Mesendoderm (in vitro differentiated cells): ENCODE measurements around the gene SLC22A4.

ENCODE experiments used
- DNase-seq: peaks from one replicate; pipeline ENCODE4 v3.0.0; 2013
- H2AK5ac ChIP-seq: 2 replicates; pipeline ENCODE4 v1.6.1; 2013; ENCODE audit warnings: low read length, inconsistent platforms
- H2BK120ac ChIP-seq: 2 replicates; pipeline ENCODE4 v1.6.1; 2013; ENCODE audit warnings: low read depth, mild to moderate bottlenecking, low read length, moderate library complexity, mixed read lengths
- H2BK15ac ChIP-seq: replicated peaks from 2 replicates; pipeline ENCODE4 v1.6.1; 2013; ENCODE audit warnings: low read depth, mild to moderate bottlenecking, moderate library complexity
- H2BK5ac ChIP-seq: 2 replicates; pipeline ENCODE4 v1.6.1; 2013; ENCODE audit warnings: low read length, inconsistent platforms
- H3K18ac ChIP-seq: 2 replicates; pipeline ENCODE4 v1.6.1; 2013; ENCODE audit warnings: mild to moderate bottlenecking, low read length, mixed read lengths
- H3K23ac ChIP-seq: one replicate; pipeline ENCODE4 v1.6.1; 2013; ENCODE audit warnings: low read length
- H3K27ac ChIP-seq: 2 replicates; pipeline ENCODE4 v1.5.1; 2013; ENCODE audit warnings: low read depth, mild to moderate bottlenecking, inconsistent platforms, low read length, moderate library complexity
- H3K27me3 ChIP-seq: 2 replicates; pipeline ENCODE4 v1.6.1; 2013; ENCODE audit warnings: low read length, control low read depth, mild to moderate bottlenecking, inconsistent platforms; ENCODE audit not compliant: insufficient read depth, poor library complexity
- H3K36me3 ChIP-seq: 2 replicates; pipeline ENCODE4 v1.6.1; 2013; ENCODE audit warnings: low read length, inconsistent platforms; ENCODE audit not compliant: control insufficient read depth, insufficient read depth
- H3K4ac ChIP-seq: one replicate; pipeline ENCODE4 v1.6.1; 2013; ENCODE audit warnings: low read depth, mild to moderate bottlenecking, low read length, moderate library complexity
- H3K4me1 ChIP-seq: 2 replicates; pipeline ENCODE4 v1.6.1; 2013; ENCODE audit warnings: low read depth, low read length, inconsistent platforms; ENCODE audit not compliant: control insufficient read depth
- H3K4me2 ChIP-seq: 2 replicates; pipeline ENCODE4 v1.6.1; 2013; ENCODE audit warnings: low read length
- H3K4me3 ChIP-seq: 2 replicates; pipeline ENCODE4 v1.5.1; 2013; ENCODE audit warnings: mild to moderate bottlenecking, low read length
- H3K56ac ChIP-seq: one replicate; pipeline ENCODE4 v1.6.1; 2013; ENCODE audit warnings: low read length
- H3K79me1 ChIP-seq: 2 replicates; pipeline ENCODE4 v1.6.1; 2013; ENCODE audit warnings: low read length, inconsistent platforms
- H3K79me2 ChIP-seq: 2 replicates; pipeline ENCODE4 v1.6.1; 2013; ENCODE audit warnings: mild to moderate bottlenecking, low read length; ENCODE audit not compliant: control insufficient read depth, insufficient read depth
- H3K9ac ChIP-seq: 2 replicates; pipeline ENCODE4 v1.6.1; 2013; ENCODE audit warnings: low read length, inconsistent platforms
- H4K5ac ChIP-seq: one replicate; pipeline ENCODE4 v1.6.1; 2013; ENCODE audit warnings: low read length
- H4K8ac ChIP-seq: one replicate; pipeline ENCODE4 v1.6.1; 2013; ENCODE audit warnings: low read depth, mild to moderate bottlenecking, control low read depth, low read length, moderate library complexity
- WGBS: extraction: QIAGEN DNeasy Blood & Tissue Kit; methylation state at CpG from one replicate; pipeline ENCODE4 v1.1.7; 2013; ENCODE audit warnings: low lambda C conversion rate, missing lambda C conversion rate; ENCODE audit not compliant: insufficient coverage; ENCODE audit errors: extremely low coverage; 5-methylcytosine and 5-hydroxymethylcytosine counted together

The SLC22A4 gene

GRCh38 chr5:132262882-132263547 lies 31.2 kb upstream of the SLC22A4 start:
- DNase-seq = no peak
- Histone ChIP-seq H3K9ac (no peak overlapping the region), H3K27me3 (no peaks in the 10 kb centered on the region), H2BK5ac (no peak overlapping the region), H3K23ac (no peak overlapping the region), H3K4ac (no peak overlapping the region), H3K79me2 (no peaks in the 10 kb centered on the region), H3K79me1 (no peaks in the 10 kb centered on the region), H3K4me3 (no peak overlapping the region), H4K8ac (no peak overlapping the region), H3K4me1 (no peaks in the 10 kb centered on the region), H2BK120ac (no peak overlapping the region), H3K56ac (no peak overlapping the region), H3K18ac (no peak overlapping the region), H3K36me3 (no peaks in the 10 kb centered on the region), H3K27ac (no peak overlapping the region), H4K5ac (no peak overlapping the region), H3K4me2 (no peak overlapping the region), H2AK5ac (no peak overlapping the region), H2BK15ac (no peak overlapping the region)
- no CpG with 5 or more reads among the region's 2 CpGs for WGBS

DNA sequence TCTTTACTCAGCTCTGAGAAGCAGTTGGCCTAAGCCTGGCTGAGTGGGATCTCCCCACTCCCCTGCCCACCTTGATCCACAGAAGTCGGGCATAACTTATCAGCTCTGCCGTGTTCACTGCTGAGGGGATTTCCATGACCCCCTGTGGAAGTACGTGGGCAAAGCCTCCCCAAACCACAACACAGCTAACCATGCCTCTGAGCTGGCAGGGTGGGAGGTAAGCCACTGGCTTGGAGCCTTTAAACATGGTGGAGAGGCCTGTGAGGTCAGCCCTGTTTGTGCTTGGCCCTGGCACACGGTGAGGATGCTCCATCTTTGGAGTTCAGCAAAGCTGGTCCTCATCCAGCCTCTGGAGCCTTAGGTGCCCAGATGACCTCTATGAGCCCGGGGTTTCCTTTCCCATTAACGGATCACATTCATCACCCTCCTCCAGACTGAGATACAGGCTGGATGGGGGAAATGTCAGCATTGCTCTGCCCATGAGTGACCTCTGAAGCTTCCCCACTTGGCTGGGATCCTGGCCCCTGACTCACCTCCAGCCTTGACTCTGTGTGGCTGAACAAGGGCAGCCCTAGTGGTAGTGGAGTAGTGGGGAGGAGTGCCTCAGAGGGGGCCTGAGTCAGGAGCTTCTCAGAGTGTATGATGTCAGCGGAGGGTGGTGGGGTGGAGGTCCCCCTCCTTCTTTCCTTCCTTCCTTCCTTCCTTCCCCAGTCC lies 30.5 kb upstream of the SLC22A4 start:
- no peak overlapping the region for H2BK120ac ChIP-seq
- no peak overlapping the region for H3K18ac ChIP-seq
- no peak overlapping the region for H3K9ac ChIP-seq
- no peak overlapping the region for H4K5ac ChIP-seq
- no peaks in the 10 kb centered on the region for H3K79me2 ChIP-seq
- no peak overlapping the region for H3K4me2 ChIP-seq
- H3K36me3 ChIP-seq = no peaks in the 10 kb centered on the region
- no peaks in the 10 kb centered on the region for H3K4me1 ChIP-seq
- H3K4ac ChIP-seq = no peak overlapping the region
- no peak overlapping the region for H3K27ac ChIP-seq
- H3K4me3 ChIP-seq = no peak overlapping the region
- H3K27me3 ChIP-seq = no peaks in the 10 kb centered on the region
- no peak for DNase-seq
- no peak overlapping the region for H2BK15ac ChIP-seq
- no peaks in the 10 kb centered on the region for H3K79me1 ChIP-seq
- WGBS = no CpG with 5 or more reads among the region's 7 CpGs
- no peak overlapping the region for H2BK5ac ChIP-seq
- H4K8ac ChIP-seq = no peak overlapping the region
- no peak overlapping the region for H3K56ac ChIP-seq
- no peak overlapping the region for H2AK5ac ChIP-seq
- no peak overlapping the region for H3K23ac ChIP-seq

DNA sequence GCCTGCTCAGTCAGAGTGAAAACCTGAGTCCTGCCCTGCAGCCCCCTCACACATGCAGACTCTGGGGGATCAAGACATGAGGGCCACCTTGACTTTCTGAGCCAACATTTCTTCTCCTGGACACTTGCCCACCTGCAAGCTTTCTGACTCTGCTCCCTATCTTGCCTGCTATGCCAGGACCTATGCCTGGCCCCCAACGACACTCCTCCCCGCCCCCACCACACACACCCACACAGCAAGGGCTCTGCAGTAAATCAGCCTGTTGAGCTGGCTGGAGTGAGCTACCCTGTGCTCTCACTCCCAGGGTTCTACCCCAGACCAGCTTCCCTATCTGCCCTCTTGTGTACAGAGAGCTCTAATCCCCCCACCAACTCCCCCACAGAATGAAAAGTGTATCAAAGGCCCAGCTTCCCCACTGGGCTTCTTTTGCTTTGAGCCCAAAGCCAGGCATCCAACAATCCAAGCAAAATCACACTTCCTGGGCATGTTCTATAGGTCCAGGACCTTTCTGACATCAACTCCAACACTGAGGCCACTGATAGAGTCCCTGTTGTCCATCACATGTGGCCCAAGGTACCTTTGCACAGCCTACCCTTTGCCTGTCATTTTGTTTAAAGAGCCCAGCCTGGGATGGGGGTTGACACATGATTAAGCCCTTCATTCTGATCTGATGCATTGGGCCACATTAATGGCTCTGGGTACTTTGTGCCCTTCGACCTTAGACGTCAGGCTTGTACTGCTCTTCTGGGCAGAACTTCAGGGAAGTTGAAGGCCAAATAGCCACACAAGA lies 29.5 kb upstream of the SLC22A4 start:
- no peak overlapping the region for H2AK5ac ChIP-seq
- no peak overlapping the region for H3K4me3 ChIP-seq
- H3K4me1 ChIP-seq = no peaks in the 10 kb centered on the region
- no peaks in the 10 kb centered on the region for H3K79me2 ChIP-seq
- H3K23ac ChIP-seq = no peak overlapping the region
- no peak overlapping the region for H3K56ac ChIP-seq
- DNase-seq = no peak
- H3K4me2 ChIP-seq = no peak overlapping the region
- no peaks in the 10 kb centered on the region for H3K27me3 ChIP-seq
- no peak overlapping the region for H3K4ac ChIP-seq
- H2BK5ac ChIP-seq = no peak overlapping the region
- no peak overlapping the region for H4K8ac ChIP-seq
- H3K79me1 ChIP-seq = no peaks in the 10 kb centered on the region
- H4K5ac ChIP-seq = no peak overlapping the region
- no peak overlapping the region for H2BK15ac ChIP-seq
- H3K36me3 ChIP-seq = no peaks in the 10 kb centered on the region
- H3K9ac ChIP-seq = no peak overlapping the region
- no CpG with 5 or more reads among the region's 4 CpGs for WGBS
- H3K27ac ChIP-seq = no peak overlapping the region
- no peak overlapping the region for H2BK120ac ChIP-seq
- no peak overlapping the region for H3K18ac ChIP-seq

- Histone ChIP-seq H2BK120ac (no peak overlapping the region), H2BK5ac (no peak overlapping the region), H3K56ac (no peak overlapping the region), H3K23ac (no peak overlapping the region), H3K4me1 (no peaks in the 10 kb centered on the region), H3K4ac (no peak overlapping the region), H3K27ac (no peak overlapping the region), H2BK15ac (no peak overlapping the region), H4K5ac (no peak overlapping the region), H3K79me1 (no peaks in the 10 kb centered on the region), H2AK5ac (no peak overlapping the region), H3K4me2 (no peak overlapping the region), H3K27me3 (no peaks in the 10 kb centered on the region), H3K4me3 (no peak overlapping the region), H4K8ac (no peak overlapping the region), H3K9ac (no peak overlapping the region), H3K79me2 (no peaks in the 10 kb centered on the region), H3K18ac (no peak overlapping the region), H3K36me3 (no peaks in the 10 kb centered on the region)
- DNase-seq = peak; percentile 87
- WGBS = no CpG with 5 or more reads among the region's 8 CpGs
Measured at GRCh38 chr5:132265336-132266030, 28.7 kb upstream of the SLC22A4 start.

DNA sequence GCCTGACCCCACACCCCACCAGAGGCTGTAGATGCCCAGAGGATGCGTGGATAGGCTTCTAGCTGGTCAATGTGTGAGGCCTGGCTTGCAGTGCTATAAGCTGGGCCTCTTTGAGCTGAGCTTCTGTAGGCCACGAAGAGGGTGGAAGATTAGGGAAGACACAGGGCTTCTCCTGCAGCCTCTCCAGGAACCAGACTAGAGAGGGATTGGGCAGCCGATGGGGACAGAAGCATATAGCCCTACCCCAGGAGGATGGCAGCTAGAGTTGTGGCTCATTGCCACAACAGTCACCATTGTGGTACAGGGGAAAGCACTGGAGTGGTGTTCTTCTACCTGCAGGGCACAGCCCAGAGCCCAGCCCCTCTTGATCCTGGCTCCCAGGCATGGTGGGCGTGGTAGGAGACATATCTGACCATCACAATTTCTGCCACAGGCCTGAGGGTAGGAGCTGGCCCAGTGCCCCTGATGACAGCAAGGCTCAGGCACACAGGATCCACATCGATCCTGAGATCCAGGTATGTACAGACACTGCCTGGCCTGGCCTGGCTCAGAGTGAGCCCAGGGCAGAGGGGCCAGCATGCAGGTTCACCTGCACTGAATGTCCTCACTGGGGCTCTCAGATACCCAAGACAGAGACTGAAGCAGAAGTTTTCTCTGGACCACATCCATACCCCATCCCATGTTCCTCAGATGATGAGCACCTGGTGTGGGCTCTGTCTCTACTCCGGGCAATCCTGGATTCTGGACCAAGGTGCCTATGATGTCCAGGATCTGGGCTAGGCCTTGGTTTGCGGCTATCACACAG lies 28.0 kb upstream of the SLC22A4 start:
- no peaks in the 10 kb centered on the region for H3K79me1 ChIP-seq
- H3K36me3 ChIP-seq = no peaks in the 10 kb centered on the region
- no peak overlapping the region for H3K27ac ChIP-seq
- no peak overlapping the region for H3K4me2 ChIP-seq
- H3K56ac ChIP-seq = no peak overlapping the region
- H3K27me3 ChIP-seq = no peaks in the 10 kb centered on the region
- H3K4me1 ChIP-seq = no peaks in the 10 kb centered on the region
- no peak overlapping the region for H2BK15ac ChIP-seq
- no peak overlapping the region for H3K9ac ChIP-seq
- no peaks in the 10 kb centered on the region for H3K79me2 ChIP-seq
- no peak overlapping the region for H3K4me3 ChIP-seq
- no peak overlapping the region for H4K8ac ChIP-seq
- no peak overlapping the region for H2AK5ac ChIP-seq
- no peak for DNase-seq
- H3K23ac ChIP-seq = no peak overlapping the region
- H3K4ac ChIP-seq = no peak overlapping the region
- no peak overlapping the region for H2BK120ac ChIP-seq
- H4K5ac ChIP-seq = no peak overlapping the region
- WGBS = no CpG with 5 or more reads among the region's 7 CpGs
- no peak overlapping the region for H2BK5ac ChIP-seq
- no peak overlapping the region for H3K18ac ChIP-seq
